WTC11 (cell line): ENCODE results near the gene HSPA1B. TPM values are rescaled to one million over a fixed set of nuclear protein-coding genes. Genes with fewer than 3 reads are reported as not detected.

Experiments
- ATAC-seq: fragments of 200-7000 bp; cut with Tn5 transposase; 2 replicates; pipeline ENCODE4 v1.10.0; 2021; ENCODE audit warnings: mild to moderate bottlenecking, moderate library complexity
- CTCF ChIA-PET: fragments of 300-600 bp; sonication (Branson Sonifier 250); formaldehyde crosslinking; loops from one replicate; lab custom pipeline; 2021; ENCODE audit warnings: antibody characterized with exemption; lab: Charles Lee
- POLR2A ChIA-PET: fragments of 350-600 bp; sonication (Branson Sonifier 250); formaldehyde crosslinking; loops from one replicate; lab custom pipeline; 2021; ENCODE audit warnings: antibody characterized with exemption; lab: Charles Lee
- DNase-seq: peaks from one replicate; pipeline ENCODE4 v3.0.0; 2021; ENCODE audit warnings: low spot score
- H3K27ac Mint-ChIP-seq: 2 replicates; pipeline ENCODE4 v1.8.0; 2021; ENCODE audit warnings: mixed read lengths
- H3K27me3 Mint-ChIP-seq: 2 replicates; pipeline ENCODE4 v1.8.0; 2021; ENCODE audit warnings: low read depth, mild to moderate bottlenecking, moderate library complexity, mixed read lengths
- H3K36me3 Mint-ChIP-seq: 2 replicates; pipeline ENCODE4 v1.8.0; 2021; ENCODE audit warnings: mixed read lengths
- H3K4me1 Mint-ChIP-seq: 2 replicates; pipeline ENCODE4 v1.8.0; 2022; ENCODE audit warnings: mixed read lengths
- H3K4me3 Mint-ChIP-seq: 2 replicates; pipeline ENCODE4 v1.8.0; 2021; ENCODE audit warnings: mild to moderate bottlenecking, moderate library complexity, mixed read lengths
- H3K9me3 Mint-ChIP-seq: 2 replicates; pipeline ENCODE4 v1.8.0; 2021; ENCODE audit warnings: mixed read lengths
- ARID4B ChIP-seq: sonication (generic); formaldehyde crosslinking; IDR thresholded peaks from 2 replicates; pipeline ENCODE4 v1.8.0; 2023; ENCODE audit warnings: missing genetic modification reagents, mild to moderate bottlenecking, borderline replicate concordance
- CTCF ChIP-seq: fragments of 200-600 bp; IDR thresholded peaks from 2 replicates; pipeline ENCODE4 v1.8.0; 2022; ENCODE audit warnings: antibody characterized with exemption
- ETV6 ChIP-seq: sonication (generic); formaldehyde crosslinking; IDR thresholded peaks from 2 replicates; pipeline ENCODE4 v1.8.1; 2022; ENCODE audit warnings: mild to moderate bottlenecking, missing genetic modification reagents
- GTF2I ChIP-seq: fragments of 250-450 bp; sonication (Bioruptor Pico); conservative IDR thresholded peaks from 2 replicates; pipeline ENCODE4 v1.4.0; 2021; ENCODE audit warnings: mild to moderate bottlenecking
- JUN ChIP-seq: sonication (generic); formaldehyde crosslinking; IDR thresholded peaks from 2 replicates; pipeline ENCODE4 v1.8.0; 2023; ENCODE audit warnings: mild to moderate bottlenecking, missing genetic modification reagents
- MLX ChIP-seq: sonication (generic); formaldehyde crosslinking; IDR thresholded peaks from 2 replicates; pipeline ENCODE4 v1.8.1; 2023; ENCODE audit warnings: mild to moderate bottlenecking, missing genetic modification reagents, moderate library complexity
- NFYB ChIP-seq: sonication (generic); formaldehyde crosslinking; conservative IDR thresholded peaks from 2 replicates; pipeline ENCODE4 v1.8.0; 2022; ENCODE audit warnings: low read depth, missing genetic modification reagents
- PREB ChIP-seq: sonication (generic); formaldehyde crosslinking; IDR thresholded peaks from 2 replicates; pipeline ENCODE4 v1.8.1; 2022; ENCODE audit warnings: mild to moderate bottlenecking, missing genetic modification reagents, moderate library complexity, borderline replicate concordance
- SMAD4 ChIP-seq: sonication (generic); formaldehyde crosslinking; IDR thresholded peaks from 2 replicates; pipeline ENCODE4 v1.8.0; 2022; ENCODE audit warnings: mild to moderate bottlenecking, missing genetic modification reagents
- TCF7 ChIP-seq: sonication (generic); formaldehyde crosslinking; IDR thresholded peaks from 2 replicates; pipeline ENCODE4 v1.8.0; 2022; ENCODE audit warnings: mild to moderate bottlenecking, low read depth, missing genetic modification reagents, moderate library complexity
- TEAD4 ChIP-seq: sonication (generic); formaldehyde crosslinking; IDR thresholded peaks from 2 replicates; pipeline ENCODE4 v1.8.0; 2022; ENCODE audit warnings: mild to moderate bottlenecking, missing genetic modification reagents
- ZBTB21 ChIP-seq: sonication (generic); formaldehyde crosslinking; IDR thresholded peaks from 2 replicates; pipeline ENCODE4 v1.8.1; 2023; ENCODE audit warnings: mild to moderate bottlenecking, missing genetic modification reagents, borderline replicate concordance
- ZNF219 ChIP-seq: sonication (generic); formaldehyde crosslinking; IDR thresholded peaks from 2 replicates; pipeline ENCODE4 v1.8.0; 2023; ENCODE audit warnings: missing genetic modification reagents, mild to moderate bottlenecking, borderline replicate concordance
- ZNF232 ChIP-seq: sonication (generic); formaldehyde crosslinking; IDR thresholded peaks from 2 replicates; pipeline ENCODE4 v1.8.0; 2022; ENCODE audit warnings: mild to moderate bottlenecking, missing genetic modification reagents
- ZNF532 ChIP-seq: fragments of 250-450 bp; sonication (Bioruptor Pico); IDR thresholded peaks from 2 replicates; pipeline ENCODE4 v1.9.0; 2021; ENCODE audit warnings: mild to moderate bottlenecking, borderline replicate concordance
- ZNF671 ChIP-seq: fragments of 250-450 bp; sonication (Bioruptor Pico); IDR thresholded peaks from 2 replicates; pipeline ENCODE4 v1.8.0; 2021; ENCODE audit warnings: mild to moderate bottlenecking
- total RNA-seq: library from RNA; stranded (reverse); gene quantifications from 3 replicates; pipeline ENCODE4 v1.2.3, GENCODE V29; 2021
- TF ChIP-seq, protein P1 (sequence below): fragments of 250-450 bp; sonication (Bioruptor Pico); IDR thresholded peaks from 2 replicates; pipeline ENCODE4 v1.9.0; 2021; ENCODE audit warnings: mild to moderate bottlenecking

HSPA1B gene
- total RNA-seq, 1 experiment from 2014 or later = 75.3 TPM

DNA sequence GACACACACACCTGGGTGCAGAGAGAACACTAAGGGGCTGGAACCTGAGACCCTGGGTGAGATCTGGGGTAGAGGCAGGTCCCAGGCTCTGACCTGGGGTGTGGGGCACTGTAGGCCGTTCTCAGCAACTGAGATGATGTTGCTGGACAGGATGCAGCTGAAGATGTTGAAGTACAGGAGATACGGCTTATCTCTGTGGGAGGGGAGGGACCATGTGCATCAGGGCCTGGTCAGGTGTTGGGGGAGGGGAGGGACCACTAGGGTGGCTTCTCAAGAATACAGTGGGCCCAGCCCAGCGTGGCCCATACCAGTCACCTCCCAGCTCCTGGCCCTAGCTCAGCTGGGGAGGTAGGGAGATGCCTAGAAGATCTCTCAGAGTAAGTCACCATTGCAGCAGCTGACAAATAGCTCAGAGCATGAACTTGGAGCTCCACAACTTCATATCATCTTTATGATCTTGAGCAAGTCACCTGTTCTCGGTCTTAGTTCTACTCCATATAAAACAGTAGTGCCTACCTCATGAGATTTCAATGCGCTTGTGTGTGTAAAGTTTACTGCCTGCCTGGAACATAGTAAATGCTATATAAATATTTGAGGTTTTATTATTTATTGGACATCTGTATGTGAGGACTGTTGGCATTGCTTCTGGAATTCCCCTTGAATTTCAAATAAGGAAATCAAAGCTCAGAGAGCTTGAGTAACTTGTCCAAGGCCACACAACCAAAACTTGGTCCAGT, 47.5 kb downstream of the HSPA1B start:
- Mint-ChIP-seq H3K4me3 (no peak overlapping the region), H3K27ac (no peak overlapping the region), H3K9me3 (no peaks in the 10 kb centered on the region), H3K36me3 (peaks cover 3% of the 10 kb centered on the region; the same call in 1 of the 2 replicates), H3K27me3 (no peaks in the 10 kb centered on the region), H3K4me1 (peaks cover 16% of the 10 kb centered on the region)
- no peak for ATAC-seq
- POLR2A ChIA-PET = no interaction called here
- CTCF ChIA-PET = no interaction called here
- TF ChIP-seq NFYB (CRISPR knock-in tag) (no peak), TCF7 (CRISPR knock-in tag) (no peak), JUN (CRISPR knock-in tag) (no peak), ARID4B (CRISPR knock-in tag) (no peak), ZNF232 (CRISPR knock-in tag) (no peak), ZBTB21 (CRISPR knock-in tag) (no peak), PREB (CRISPR knock-in tag) (no peak), ZNF671 (CRISPR knock-in tag) (no peak), CTCF (no peak), SMAD4 (CRISPR knock-in tag) (no peak), GTF2I (CRISPR knock-in tag) (no peak), ETV6 (CRISPR knock-in tag) (no peak), ZNF532 (CRISPR knock-in tag) (no peak), TEAD4 (no peak), ZNF219 (CRISPR knock-in tag) (no peak), MLX (no peak)
- TF ChIP-seq, protein P1, sequence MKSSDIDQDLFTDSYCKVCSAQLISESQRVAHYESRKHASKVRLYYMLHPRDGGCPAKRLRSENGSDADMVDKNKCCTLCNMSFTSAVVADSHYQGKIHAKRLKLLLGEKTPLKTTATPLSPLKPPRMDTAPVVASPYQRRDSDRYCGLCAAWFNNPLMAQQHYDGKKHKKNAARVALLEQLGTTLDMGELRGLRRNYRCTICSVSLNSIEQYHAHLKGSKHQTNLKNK = no peak
- no peak for DNase-seq
